Right ventricle myocardium inferior (tissue), 1 donor: ENCODE results near the gene RAB7A. TPM values are rescaled to one million over a fixed set of nuclear protein-coding genes. Genes with fewer than 3 reads are reported as not detected.
A peak's percentile ranks its signal among the peaks of the same experiment; 100 is the strongest.

Experiments used
- ATAC-seq: fragments of 200-7000 bp; cut with Tn5 transposase; one replicate; pipeline ENCODE4 v1.9.1; 2020; ENCODE audit warnings: mild to moderate bottlenecking, moderate library complexity
- DNase-seq: peaks from one replicate; pipeline ENCODE4 v3.0.0; 2021; ENCODE audit errors: missing footprints
- intact Hi-C: fragments of 100-400 bp; cut with DNase I; formaldehyde crosslinking; loops from one replicate; pipeline ENCODE4 v1.11.0; 2022
- long read RNA-seq: library from polyadenylated mRNA; unstranded; transcript quantifications from one replicate; pipeline ENCODE4 v2.0.0, GENCODE V29; 2021
- total RNA-seq: library from RNA; stranded (reverse); fragmentation: NEBNext Ultra II Directional; extraction: Animal tissue kit (Norgen Biotek cat#: 25700); gene quantifications from one replicate; pipeline ENCODE4 v1.2.1, GENCODE V29; 2021
- donor health status: DM: no; HTN: yes; CAD: no; lungs with severe emphysema.

The RAB7A gene
- total RNA-seq, result 242 TPM
- long read RNA-seq, transcript RAB7A-201 (6 exons, 2,244 nt), result major isoform, 103 of 124 reads
- long read RNA-seq, partial matches to known transcripts, result 5 of 124 reads
- long read RNA-seq, other reads (novel, unspliced or antisense), result 16 of 124 reads

GRCh38 chr3:128726023-128727016, at the start of gene RAB7A:
Gene RAB7A (plus strand): TSS chr3:128726183. CDS start chr3:128795368, 69,185 bp downstream.
- DNase-seq (peak; percentile 98), ATAC-seq (peak; percentile 99)
- intact Hi-C loops, result loop anchor here (2.0 to 5.0 kb wide), 3 partner anchors 46 to 121 kb away; no protein-coding TSS in a partner anchor

GRCh38 chr3:128679338-128679737, 46.6 kb upstream of the RAB7A start:
- ATAC-seq, result no peak
- DNase-seq, result no peak
- intact Hi-C loops, result no loop called here

GRCh38 chr3:128680603-128681368, 45.2 kb upstream of the RAB7A start:
- DNase-seq (peak; percentile 100), ATAC-seq (peak; percentile 100)
- intact Hi-C loops, result loop anchor here (1.0 to 2.0 kb wide), 4 partner anchors 46 to 165 kb away; partner anchors contain the start of gene RAB7A

GRCh38 chr3:128681369-128681829, 44.6 kb upstream of the RAB7A start:
- no peak for ATAC-seq
- no peak for DNase-seq
- intact Hi-C loops, result loop anchor here (1.0 to 2.0 kb wide), 4 partner anchors 45 to 164 kb away; partner anchors contain the start of gene RAB7A

GRCh38 chr3:128683957-128684356, 42.0 kb upstream of the RAB7A start:
- DNase-seq (no peak), ATAC-seq (no peak)
- intact Hi-C loops, result no loop called here

- DNase-seq (no peak), ATAC-seq (no peak)
- intact Hi-C loops, result no loop called here
Observed at GRCh38 chr3:128684986-128685726, 40.8 kb upstream of the RAB7A start.

- DNase-seq (no peak), ATAC-seq (no peak)
- intact Hi-C loops, result no loop called here
Observed at GRCh38 chr3:128686465-128686864, 39.5 kb upstream of the RAB7A start.

GRCh38 chr3:128689060-128689459, 36.9 kb upstream of the RAB7A start:
- intact Hi-C loops, result no loop called here
- DNase-seq (no peak), ATAC-seq (no peak)

- intact Hi-C loops, result no loop called here
- ATAC-seq, result no peak
- DNase-seq, result no peak
Observed at GRCh38 chr3:128693696-128694095, 32.3 kb upstream of the RAB7A start.

- intact Hi-C loops, result no loop called here
- ATAC-seq (no peak), DNase-seq (no peak)
Observed at GRCh38 chr3:128697341-128697740, 28.6 kb upstream of the RAB7A start.

GRCh38 chr3:128698211-128699047, 27.6 kb upstream of the RAB7A start:
- intact Hi-C loops, result loop anchor here (2.0 kb wide), 1 partner anchor 26 kb away; no protein-coding TSS in a partner anchor
- DNase-seq (peak; percentile 78), ATAC-seq (peak; percentile 81)

GRCh38 chr3:128701342-128702212, 24.4 kb upstream of the RAB7A start:
- DNase-seq (no peak), ATAC-seq (no peak)
- intact Hi-C loops, result no loop called here

GRCh38 chr3:128702391-128702790, 23.6 kb upstream of the RAB7A start:
- no peak for DNase-seq
- ATAC-seq, result no peak
- intact Hi-C loops, result no loop called here

GRCh38 chr3:128703561-128703960, 22.4 kb upstream of the RAB7A start:
- ATAC-seq (no peak), DNase-seq (no peak)
- intact Hi-C loops, result no loop called here

- ATAC-seq (no peak), DNase-seq (no peak)
- intact Hi-C loops, result no loop called here
Observed at GRCh38 chr3:128706086-128706615, 19.8 kb upstream of the RAB7A start.

GRCh38 chr3:128707928-128708494, 18.0 kb upstream of the RAB7A start:
- DNase-seq (no peak), ATAC-seq (no peak)
- intact Hi-C loops, result no loop called here
